Activated T-helper 17 cell treated with anti-CD3 and anti-CD28 coated beads, Interleukin-2, amount 50 U/mL, for 72 hours (primary cell): ENCODE data around the gene PDZD11. TPM values are rescaled to one million over a fixed set of nuclear protein-coding genes. Genes with fewer than 3 reads are reported as not detected.

Source experiments
- ATAC-seq: fragments of 150-1000 bp; cut with Tn5 transposase; replicated peaks from 2 replicates; pipeline ENCODE4 v1.10.0; 2021; ENCODE audit warnings: mild to moderate bottlenecking, moderate library complexity
- H3K27ac Mint-ChIP-seq: one replicate; pipeline ENCODE4 v1.8.0; 2022; ENCODE audit warnings: mixed read lengths
- H3K27me3 Mint-ChIP-seq: one replicate; pipeline ENCODE4 v1.8.0; 2022; ENCODE audit warnings: mixed read lengths
- H3K36me3 Mint-ChIP-seq: one replicate; pipeline ENCODE4 v1.8.0; 2022; ENCODE audit warnings: low read depth, mild to moderate bottlenecking, mixed read lengths
- H3K4me1 Mint-ChIP-seq: one replicate; pipeline ENCODE4 v1.8.0; 2022; ENCODE audit warnings: mixed read lengths
- H3K4me3 Mint-ChIP-seq: one replicate; pipeline ENCODE4 v1.8.0; 2022; ENCODE audit warnings: mild to moderate bottlenecking, mixed read lengths
- H3K9me3 Mint-ChIP-seq: one replicate; pipeline ENCODE4 v1.8.0; 2022; ENCODE audit warnings: mixed read lengths
- total RNA-seq, 2 donors: library from RNA; stranded (reverse); gene quantifications; one replicate each; pipeline ENCODE4 v1.2.3, GENCODE V29; 2022

Gene PDZD11
- total RNA-seq, 2 donors from 2014 or later, result 21.6 to 32.1 TPM

GRCh38 chrX:70241501-70241900 is 48.2 kb downstream of the PDZD11 start:
- no peaks in the 10 kb centered on the region for H3K36me3 Mint-ChIP-seq
- H3K27me3 Mint-ChIP-seq, result no peaks in the 10 kb centered on the region
- H3K4me3 Mint-ChIP-seq, result no peak overlapping the region
- ATAC-seq, result no peak
- H3K27ac Mint-ChIP-seq, result no peak overlapping the region
- H3K4me1 Mint-ChIP-seq, result no peaks in the 10 kb centered on the region
- no peaks in the 10 kb centered on the region for H3K9me3 Mint-ChIP-seq

- Mint-ChIP-seq H3K27me3 (no peaks in the 10 kb centered on the region), H3K36me3 (no peaks in the 10 kb centered on the region), H3K9me3 (no peaks in the 10 kb centered on the region), H3K4me1 (no peaks in the 10 kb centered on the region), H3K27ac (no peak overlapping the region), H3K4me3 (no peak overlapping the region)
- no peak for ATAC-seq
These were observed 49.0 kb downstream of the PDZD11 start for GRCh38 chrX:70240751-70241150.

Other genes with a start within 250 kb of the PDZD11 start
- gene AWAT2, start 240.0 kb downstream of the PDZD11 start, total RNA-seq, result not detected
- gene OTUD6A, start 227.5 kb downstream of the PDZD11 start, total RNA-seq, result not detected
- gene IGBP1, start 156.5 kb downstream of the PDZD11 start, total RNA-seq, result 10 to 100 TPM; 39.1 to 64.3 TPM
- under 1 TPM in 1 of 2 donors, not detected in 1; 0.22 TPM for gene DGAT2L6, start 112.4 kb downstream of the PDZD11 start, total RNA-seq
- gene AWAT1, start 55.3 kb downstream of the PDZD11 start, total RNA-seq, result not detected
- under 1 TPM; 0.35 to 0.85 TPM for gene P2RY4, start 29.7 kb downstream of the PDZD11 start, total RNA-seq
- not detected for gene ARR3, start 21.6 kb downstream of the PDZD11 start, total RNA-seq
- gene RAB41, start 7.8 kb downstream of the PDZD11 start, total RNA-seq, result not detected
- 10 to 100 TPM; 25.4 to 30.3 TPM for gene KIF4A, start 177 bp upstream of the PDZD11 start, total RNA-seq
- gene GDPD2, start 133.4 kb upstream of the PDZD11 start, total RNA-seq, result under 1 TPM; 0.24 to 0.69 TPM
- gene DLG3, start 154.9 kb upstream of the PDZD11 start, total RNA-seq, result 10 to 100 TPM; 17.3 to 17.6 TPM